HG03108 (cell line): Measurements from ENCODE around the gene SH3PXD2A.

ENCODE experiments used
- ATAC-seq: cut with Tn5 transposase; IDR thresholded peaks from one replicate; pipeline ENCODE4 v1.9.1; 2021; ENCODE audit warnings: moderate library complexity; ENCODE audit not compliant: unreplicated experiment

SH3PXD2A gene

DNA sequence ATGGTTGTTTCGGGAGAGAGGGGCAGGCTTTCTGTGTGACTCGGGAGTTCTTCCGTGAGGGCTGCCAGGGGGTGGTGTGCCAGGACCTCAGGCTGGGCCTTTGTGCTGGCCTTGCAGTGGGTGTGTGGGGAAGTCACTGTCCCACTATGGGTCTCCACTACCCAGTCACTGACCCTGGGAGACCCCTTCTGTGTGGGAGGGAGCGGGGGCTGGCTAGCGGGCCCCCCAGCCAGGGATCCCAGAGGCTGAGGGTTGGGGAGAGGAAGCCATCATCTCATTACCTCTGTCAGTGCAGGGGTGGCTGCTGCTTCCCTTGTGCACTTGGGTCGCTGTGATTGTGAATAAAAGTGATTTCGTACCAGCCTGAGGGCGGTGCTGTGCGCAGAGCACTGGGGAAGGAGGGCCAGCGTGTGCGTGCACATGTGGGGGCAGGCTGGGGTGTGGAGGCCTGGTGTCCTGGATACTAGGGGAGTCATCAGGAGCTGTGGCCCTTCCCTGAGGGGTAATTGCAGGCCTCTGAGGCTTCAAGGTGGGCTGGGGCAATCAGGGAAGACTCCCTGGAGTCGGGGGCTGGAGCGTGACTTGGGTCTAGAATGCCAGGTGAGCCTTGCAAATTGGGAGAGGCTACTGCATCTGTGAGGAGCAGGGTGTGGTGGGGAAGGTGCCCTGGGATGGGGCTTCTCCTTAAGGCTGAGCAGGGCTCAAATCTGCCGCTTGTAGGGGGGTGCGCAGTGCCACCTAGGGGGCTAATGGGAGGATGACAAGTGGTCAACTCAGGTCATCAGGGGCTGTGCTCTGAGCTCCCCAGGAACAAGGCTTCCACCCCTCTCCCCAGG lies 263.0 kb downstream of the SH3PXD2A start:
- no peak for ATAC-seq

DNA sequence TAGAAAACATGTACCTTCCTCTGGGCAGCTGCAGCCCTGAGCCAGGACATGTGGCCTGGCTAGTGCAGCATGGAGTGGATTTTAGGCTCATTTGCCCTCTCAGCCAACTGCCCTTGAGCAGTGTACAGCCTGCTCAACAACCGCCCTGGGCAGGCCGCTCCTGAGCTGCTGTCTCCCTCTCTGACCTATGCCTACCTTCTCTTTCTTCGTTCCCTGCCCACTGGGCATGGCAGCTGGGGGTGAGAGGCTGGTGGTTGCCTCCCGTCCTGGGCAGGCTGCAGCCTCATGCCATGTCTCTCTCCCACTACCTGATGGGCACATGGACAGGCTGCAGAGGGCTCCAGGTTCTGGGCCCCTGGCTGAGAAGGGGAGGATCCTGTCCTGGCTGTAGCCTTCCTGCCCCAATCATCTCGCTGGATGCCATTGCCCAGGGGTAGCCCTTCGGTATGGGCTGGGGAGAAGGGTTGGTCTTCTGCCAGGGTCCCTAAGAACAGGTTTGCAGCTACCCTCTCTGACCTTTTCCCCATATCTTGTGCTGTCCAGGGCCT lies 264.6 kb downstream of the SH3PXD2A start:
- ATAC-seq: no peak

DNA sequence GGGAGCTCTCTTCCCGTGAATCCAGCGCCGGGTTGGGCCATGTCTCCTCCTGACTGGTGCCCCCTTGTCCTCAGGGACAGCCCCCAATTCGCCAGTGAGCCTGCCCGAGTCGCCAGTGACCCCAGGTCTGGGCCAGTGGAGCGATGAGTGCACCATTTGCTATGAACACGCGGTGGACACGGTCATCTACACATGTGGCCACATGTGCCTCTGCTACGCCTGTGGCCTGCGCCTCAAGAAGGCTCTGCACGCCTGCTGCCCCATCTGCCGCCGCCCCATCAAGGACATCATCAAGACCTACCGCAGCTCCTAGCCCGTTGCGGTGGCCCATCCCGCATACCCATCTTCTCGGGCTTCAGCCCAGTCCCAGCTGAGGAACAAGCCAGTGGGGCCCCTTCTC lies 265.3 kb downstream of the SH3PXD2A start:
- ATAC-seq: no peak

DNA sequence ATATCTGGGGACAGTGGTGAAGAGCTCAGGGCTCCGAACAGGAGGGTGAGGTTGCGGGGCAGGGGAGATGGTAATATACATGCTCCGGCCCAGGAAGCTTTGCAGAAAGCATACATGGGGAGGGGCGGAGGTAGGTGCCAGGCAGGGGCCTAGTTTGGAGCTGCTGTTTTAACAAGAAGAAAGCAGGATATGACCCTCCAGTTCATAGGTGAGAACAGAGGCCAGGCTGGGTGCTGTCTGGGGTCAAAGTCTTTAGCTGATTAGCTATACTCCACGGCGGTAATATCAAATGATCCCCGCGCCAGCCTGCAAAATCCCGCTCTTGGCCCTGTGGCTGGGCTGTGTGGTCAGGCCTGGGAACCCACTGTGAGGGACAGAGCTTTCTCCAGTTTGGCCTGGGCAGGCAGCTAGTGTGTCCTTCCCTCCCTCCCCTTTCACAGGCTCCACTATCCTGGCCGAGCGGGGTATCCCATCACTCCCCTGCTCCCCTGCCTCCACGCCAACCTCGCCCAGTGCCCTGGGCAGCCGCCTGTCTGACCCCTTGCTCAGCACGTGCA lies 266.2 kb downstream of the SH3PXD2A start:
- ATAC-seq: no peak

DNA sequence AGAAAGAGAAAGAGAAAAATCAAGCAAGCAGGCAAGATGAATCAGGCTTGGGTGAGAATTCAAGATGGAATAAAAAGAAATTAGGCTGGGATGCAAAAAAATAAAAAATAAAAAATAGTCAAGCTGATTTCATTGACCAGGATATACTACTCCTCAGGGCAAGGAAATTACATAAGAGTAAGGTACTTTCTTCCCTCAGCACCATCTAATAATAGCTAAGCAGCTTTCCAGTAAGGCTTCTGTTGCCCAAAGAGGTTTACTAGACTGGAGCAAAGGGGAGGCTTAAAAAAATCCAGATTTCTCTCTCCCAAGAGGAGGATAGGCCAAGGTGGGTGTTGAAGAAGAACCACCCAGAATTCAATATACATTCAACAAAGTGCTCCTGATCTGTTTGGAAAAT lies 268.3 kb downstream of the SH3PXD2A start:
- no peak for ATAC-seq

DNA sequence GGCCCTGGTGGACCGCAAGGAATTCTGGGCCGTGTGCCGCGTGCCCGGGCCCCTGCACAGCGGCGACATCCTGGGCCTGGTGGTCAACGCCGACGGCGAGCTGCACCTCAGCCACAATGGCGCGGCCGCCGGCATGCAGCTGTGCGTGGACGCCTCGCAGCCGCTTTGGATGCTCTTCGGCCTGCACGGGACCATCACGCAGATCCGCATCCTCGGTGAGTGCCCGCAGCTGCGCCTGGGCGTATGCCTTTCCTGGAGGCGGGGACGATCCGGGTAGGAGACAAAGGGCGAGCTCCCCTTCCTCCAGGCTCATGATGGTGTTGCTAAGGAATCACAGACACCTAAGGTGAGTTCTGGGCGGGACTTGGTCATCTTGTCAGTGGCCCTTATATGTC lies 270.4 kb downstream of the SH3PXD2A start:
- no peak for ATAC-seq

DNA sequence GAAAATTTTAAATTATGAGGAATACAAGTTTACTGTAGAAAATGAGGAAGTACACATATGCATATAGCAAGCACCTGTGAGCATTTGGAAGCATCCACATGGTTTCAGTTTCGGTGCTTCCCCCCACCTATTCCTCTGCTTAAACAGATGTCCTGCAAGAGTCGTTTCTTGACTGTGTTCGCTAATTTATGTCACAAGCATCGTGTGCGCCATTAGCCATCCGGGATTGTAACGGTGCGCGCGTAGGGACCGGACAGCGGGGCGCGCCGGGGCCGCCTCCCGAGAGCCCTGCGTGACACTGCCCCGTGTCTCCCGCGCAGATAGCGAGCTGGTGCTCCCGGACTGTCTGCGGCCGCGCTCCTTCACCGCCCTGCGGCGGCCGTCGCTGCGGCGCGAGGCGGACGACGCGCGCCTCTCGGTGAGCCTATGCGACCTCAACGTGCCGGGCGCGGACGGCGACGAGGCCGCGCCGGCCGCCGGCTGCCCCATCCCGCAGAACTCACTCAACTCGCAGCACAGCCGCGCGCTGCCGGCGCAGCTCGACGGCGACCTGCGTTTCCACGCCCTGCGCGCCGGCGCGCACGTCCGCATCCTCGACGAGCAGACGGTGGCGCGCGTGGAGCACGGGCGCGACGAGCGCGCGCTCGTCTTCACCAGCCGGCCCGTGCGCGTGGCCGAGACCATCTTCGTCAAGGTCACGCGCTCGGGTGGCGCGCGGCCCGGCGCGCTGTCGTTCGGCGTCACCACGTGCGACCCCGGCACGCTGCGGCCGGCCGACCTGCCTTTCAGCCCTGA lies 271.0 kb downstream of the SH3PXD2A start:
- no peak for ATAC-seq

DNA sequence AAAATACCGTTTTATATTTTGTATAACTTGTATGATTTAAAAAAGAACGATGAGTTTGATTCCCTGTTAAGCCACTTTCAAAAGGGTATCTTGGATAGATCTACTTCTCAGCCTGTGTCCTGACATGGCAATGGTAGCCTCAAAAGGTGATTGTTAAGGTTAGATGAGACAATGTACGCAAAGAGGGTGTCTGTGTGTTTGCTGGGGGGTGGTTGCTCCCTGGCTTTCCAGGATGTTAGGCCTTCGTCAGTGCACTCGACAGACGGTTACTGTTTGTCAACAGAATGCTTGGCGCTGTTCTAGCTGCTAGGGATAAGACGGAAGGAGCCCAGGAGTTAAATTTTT lies 271.5 kb downstream of the SH3PXD2A start:
- ATAC-seq: no peak

DNA sequence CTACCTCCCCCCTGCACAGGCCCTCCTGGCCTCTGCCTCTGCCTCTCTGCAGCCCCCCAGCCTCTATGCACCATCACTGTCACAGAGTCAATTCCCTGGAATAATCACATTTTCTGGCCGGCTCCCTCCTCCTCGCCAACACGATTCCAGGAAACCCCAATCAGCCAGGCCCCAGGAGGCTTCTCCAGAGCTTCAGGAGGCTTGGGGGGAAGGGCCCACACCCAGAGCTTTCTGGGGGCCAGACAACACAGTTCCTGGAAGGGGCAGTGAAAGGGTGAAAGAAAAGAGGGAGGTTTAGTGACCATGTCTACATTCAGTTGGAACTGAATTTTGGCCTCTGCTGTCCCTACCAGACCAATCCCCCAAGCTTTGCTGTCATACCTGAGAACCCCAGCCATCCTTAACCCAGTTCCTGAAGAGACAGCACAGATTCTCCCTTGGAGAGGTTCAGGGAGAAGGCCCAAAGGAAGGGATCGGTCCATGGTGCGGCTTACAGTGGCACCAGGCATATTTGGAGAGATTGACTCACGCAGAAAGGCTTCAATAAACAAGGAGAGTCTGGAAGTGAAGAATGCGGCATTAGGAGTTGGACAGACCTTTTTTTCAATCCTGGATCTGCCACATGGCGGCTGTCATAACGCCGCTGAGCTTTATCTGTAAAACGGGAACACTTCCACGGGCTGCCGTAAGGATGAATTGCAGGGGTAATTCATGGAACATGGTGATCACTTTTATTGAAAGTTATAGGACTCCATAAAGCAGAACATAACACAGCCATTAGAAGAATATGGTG lies 272.8 kb downstream of the SH3PXD2A start:
- ATAC-seq: no peak

DNA sequence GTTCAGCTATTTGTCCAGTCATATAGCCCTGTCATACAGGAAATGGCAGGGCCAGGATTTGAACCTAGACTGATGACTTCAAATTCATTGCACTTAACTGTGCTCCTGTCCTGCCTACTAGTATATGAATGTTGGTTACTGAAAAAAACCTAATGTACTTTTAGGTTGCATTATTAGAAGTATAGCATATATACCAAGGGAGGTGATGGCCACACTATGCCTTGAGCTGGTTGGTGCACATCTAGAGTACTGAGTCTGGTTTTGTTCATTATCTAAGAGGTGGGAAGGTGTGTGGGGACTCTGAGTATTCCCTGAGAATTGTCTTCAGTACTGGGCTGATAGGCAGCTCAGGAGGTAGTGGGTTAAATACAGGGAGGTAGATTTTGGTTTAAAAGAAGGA lies 273.9 kb downstream of the SH3PXD2A start:
- no peak for ATAC-seq

DNA sequence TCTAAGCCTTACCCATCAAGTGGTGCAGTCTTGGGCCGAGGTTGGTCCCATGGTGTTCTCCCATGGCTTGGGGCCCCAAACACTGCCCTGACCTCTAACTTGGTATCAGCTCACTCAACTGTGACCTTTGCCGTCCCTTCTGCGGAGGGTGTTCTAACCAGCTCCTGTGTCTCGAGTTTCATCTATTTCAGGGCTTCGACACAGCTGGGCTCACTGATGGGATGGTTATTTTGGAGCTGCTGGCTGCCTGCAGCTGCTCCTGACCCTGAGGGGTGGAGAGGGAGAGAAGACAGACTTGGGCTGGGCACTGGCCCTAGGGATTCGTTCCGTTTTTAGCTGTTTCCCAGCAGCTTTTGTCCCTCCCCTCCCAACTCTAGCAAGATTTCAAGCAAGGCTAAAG lies 274.9 kb downstream of the SH3PXD2A start:
- ATAC-seq: no peak

DNA sequence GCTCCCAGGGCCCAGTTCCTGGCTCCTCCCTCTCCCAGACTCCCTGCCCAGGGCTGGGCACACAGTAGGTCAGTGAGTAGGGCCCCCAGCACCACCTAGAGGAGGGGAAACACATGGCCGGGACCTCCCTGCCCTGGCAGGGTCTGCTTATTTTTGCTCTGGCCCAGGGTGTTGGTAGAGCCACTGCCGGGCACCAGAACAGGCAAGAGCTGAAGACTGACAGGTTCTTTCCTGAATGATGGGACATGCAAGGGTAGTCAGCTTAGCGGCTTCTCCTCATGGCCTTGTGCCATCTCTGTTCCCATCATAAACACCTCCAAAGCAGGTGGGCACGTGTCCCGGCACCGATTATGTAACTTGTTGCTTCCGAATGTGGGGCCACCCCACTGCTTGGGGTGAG lies 275.4 kb downstream of the SH3PXD2A start:
- no peak for ATAC-seq

DNA sequence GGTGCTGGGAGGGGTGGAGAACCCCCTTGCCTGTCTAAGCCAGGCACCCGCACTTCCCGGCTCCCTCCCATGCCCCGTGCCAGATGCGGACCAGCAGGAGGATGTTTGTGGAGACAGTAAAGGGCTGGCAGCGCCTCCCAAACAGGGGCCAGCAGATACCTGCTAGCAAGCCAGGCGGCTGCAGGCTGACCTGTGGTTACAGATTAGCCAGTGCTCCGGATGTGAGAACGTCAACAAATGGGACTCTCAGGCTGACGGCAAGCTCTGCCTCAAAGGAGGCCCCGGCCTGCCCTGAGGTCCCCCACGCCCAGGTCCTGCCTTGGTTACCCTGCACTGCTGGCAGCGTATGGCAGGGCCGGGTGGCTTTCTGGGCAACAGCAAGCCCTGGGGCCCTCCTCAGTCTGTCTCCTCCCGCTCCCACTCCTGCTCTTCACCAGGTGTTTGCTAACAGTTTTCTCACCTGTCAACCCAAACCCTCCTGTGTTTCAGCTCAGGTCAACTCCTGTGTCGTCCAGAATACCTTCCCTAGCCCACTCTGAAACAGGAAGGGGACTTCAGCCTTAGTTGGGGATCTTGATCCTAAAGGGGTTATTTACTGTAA lies 276.5 kb downstream of the SH3PXD2A start:
- ATAC-seq: peak; percentile 91

DNA sequence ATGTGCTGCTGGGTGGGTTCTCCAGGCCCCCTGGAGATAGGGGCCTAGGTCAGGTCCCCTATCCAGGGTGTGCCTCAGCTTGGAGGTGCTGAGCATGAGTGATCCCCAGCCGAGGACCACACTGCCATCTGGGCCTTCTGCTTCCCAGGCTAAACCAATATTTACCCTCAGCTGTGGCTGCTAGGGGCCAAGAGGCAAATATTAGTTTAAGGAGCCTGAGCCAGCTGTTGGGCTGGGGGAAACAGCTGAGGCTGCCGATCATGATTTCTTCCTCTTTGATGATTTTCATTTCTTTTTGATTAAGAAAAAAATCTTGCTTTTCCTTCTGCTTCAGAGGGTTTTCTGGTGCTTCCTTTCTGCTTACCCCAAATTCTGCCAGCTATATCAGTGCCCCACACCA lies 278.5 kb downstream of the SH3PXD2A start:
- no peak for ATAC-seq

DNA sequence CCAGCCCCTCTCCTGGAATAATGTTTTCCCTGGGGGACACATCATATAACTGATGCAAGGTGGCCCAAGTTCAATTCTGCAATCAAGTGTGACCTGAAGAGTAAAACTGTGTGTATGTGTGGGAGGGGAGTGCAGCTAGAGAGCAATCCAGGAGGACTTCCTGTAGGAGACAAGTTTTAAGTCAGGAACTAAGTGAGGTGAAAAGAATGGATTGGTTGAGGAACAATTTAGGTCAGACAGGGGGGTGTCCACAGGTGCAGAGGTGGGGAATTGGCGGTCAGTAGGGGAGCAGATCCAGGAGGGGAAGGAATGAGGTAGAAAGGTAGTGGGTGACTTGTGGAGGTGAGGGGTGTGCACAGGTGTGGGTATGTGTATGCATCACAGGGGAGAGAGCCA lies 279.3 kb downstream of the SH3PXD2A start:
- no peak for ATAC-seq

DNA sequence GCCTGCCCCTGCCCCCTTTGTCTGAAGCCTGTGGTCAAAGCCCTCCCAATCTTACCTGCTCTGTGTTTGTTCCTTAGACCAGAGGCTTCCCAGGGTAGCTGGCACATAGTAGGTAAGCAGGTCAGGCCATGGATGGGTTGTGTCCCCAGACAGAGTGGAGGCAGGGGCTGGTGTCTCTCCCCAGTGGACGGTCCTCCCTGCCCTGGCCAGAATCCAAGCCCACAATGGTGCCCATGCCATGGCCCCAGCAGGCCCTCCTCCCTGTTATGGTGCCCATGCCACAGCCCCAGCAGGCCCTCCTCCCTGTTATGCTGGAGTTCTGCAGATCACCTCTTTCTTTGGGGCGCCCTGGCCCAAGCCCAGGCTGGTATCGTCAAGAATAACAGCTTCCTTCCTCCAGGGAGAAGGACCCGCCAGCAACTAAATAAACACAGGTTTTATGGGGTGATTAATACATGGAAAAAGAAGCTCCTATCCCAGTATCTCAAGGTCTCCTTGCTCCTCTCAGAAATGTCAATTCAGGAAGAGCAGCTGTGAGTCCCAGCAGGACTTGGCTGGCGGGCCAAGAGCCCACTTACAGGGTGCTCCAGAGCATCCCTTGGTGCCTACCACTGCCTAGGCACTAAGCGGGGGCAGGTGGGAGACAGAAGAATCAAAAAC lies 279.8 kb downstream of the SH3PXD2A start:
- ATAC-seq: no peak

DNA sequence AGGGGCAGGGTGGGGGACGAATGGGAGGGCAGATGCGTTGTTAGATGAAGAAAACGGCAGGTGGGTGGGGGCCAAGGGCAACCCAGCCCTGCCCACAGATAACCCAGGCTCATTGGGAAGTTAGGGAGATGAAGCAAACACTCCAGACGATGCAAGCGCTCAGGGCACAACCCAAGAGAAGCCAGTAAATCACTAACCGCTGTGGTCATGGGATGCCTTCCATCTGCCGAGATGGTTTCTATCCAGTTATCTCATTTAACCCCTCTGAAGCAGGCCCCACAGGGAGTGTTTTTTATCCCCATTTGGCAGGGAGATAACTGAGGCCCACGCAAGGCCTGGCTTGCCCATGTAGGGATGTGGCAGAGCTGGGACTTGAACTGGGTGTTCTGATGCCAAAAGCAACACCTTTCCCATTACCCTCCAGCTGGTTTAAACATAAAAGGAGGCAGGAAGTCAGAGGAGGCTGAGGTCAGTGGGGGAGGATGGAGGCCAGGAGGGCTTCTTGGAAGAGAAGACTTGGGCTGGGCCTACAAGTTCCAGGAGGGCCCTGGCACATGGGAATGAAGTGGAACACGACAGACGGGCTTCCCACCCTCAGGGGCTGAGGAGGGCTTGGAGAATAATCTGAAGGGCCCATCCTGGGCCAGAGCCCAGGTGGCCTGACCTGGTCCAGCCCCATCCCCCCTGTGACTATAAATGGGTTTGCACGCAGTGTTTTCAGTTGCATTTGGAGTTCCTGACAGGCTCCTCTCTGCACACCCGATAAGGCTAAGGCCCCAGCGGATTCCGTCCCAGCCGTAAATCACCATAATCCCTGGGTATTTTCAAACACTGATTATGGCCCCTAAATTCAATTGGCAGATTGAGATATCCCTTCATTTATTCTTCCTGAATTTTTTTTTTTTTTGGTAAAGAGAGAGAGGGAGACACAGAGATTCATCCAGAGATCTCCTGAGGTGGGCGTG lies 281.0 kb downstream of the SH3PXD2A start:
- no peak for ATAC-seq

DNA sequence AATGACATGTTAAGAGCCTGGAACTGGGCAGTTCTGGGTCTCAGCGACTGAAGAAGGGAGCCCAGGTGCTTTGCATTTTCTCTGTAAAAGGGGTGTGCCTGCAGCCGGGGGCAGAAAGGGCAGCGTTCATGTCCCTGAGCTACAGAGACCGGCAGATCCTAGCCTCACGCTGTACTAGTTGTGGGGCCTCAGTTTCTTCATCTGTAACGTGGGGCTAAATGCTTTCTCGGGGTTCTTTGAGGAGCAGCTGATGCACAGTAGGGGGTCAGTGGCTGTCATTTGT lies 282.2 kb downstream of the SH3PXD2A start:
- ATAC-seq: no peak
